SK-N-SH (cell line): ENCODE results near the gene SLC12A3. TPM values are rescaled to one million over a fixed set of nuclear protein-coding genes. Genes with fewer than 3 reads are reported as not detected.

Experiments used
- CTCF ChIA-PET: fragments of 300-600, 350-600 bp; formaldehyde crosslinking; extraction: SDS; loops from one replicate; lab custom pipeline; 2021; lab: Yijun Ruan, JAX
- POLR2A ChIA-PET: fragments of 350-600 bp; sonication (Branson Sonifier 250); formaldehyde crosslinking; extraction: SDS; loops from one replicate; lab custom pipeline; 2020; ENCODE audit warnings: antibody characterized with exemption, inconsistent platforms; lab: Yijun Ruan, JAX
- DNase-seq: peaks from one replicate; pipeline ENCODE4 v3.0.0; 2012
- H2AFZ ChIP-seq: fragments of 200-600 bp; sonication (generic); 2 replicates; pipeline ENCODE4 v1.8.1; 2016; ENCODE audit warnings: antibody characterized with exemption, mild to moderate bottlenecking, low read depth
- H3F3A ChIP-seq: fragments of 200-600 bp; sonication (generic); replicated peaks from 2 replicates; pipeline ENCODE3; 2016; ENCODE audit warnings: antibody characterized with exemption, mild to moderate bottlenecking; ENCODE audit not compliant: insufficient read depth
- H3K27ac ChIP-seq, 2 experiments: fragments of 200-500 bp in 1 of 2; fragments of 200-600 bp in 1 of 2; sonication (Bioruptor generic) in 1 of 2; sonication (generic), shearing (Covaris generic) in 1 of 2; 2 replicates each; pipeline versions ENCODE4 v1.5.1 to v1.6.1; 2014 to 2016; ENCODE audit warnings: low read depth in 2 of 2, inconsistent platforms in 1 of 2, low read length in 1 of 2, mild to moderate bottlenecking in 1 of 2, mixed read lengths in 1 of 2
- H3K27me3 ChIP-seq: fragments of 200-600 bp; sonication (generic), shearing (Covaris generic); 2 replicates; pipeline ENCODE4 v1.6.1; 2016; ENCODE audit warnings: mixed run types; ENCODE audit not compliant: insufficient read depth
- H3K36me3 ChIP-seq, 2 experiments: fragments of 200-500 bp in 1 of 2; fragments of 200-600 bp in 1 of 2; sonication (Bioruptor generic) in 1 of 2; sonication (generic) in 1 of 2; replicated peaks in 1 of 2; 2 replicates each; pipeline versions ENCODE3 to v1.5.1; 2014 to 2016; ENCODE audit warnings: low read length in 1 of 2, mild to moderate bottlenecking in 1 of 2; ENCODE audit not compliant: insufficient read depth in 2 of 2, control insufficient read depth in 1 of 2
- H3K4me1 ChIP-seq, 2 experiments: fragments of 200-500 bp in 1 of 2; fragments of 200-600 bp in 1 of 2; sonication (Bioruptor generic) in 1 of 2; sonication (generic), shearing (Covaris generic) in 1 of 2; 2 replicates each; pipeline versions ENCODE4 v1.5.1 to v1.6.1; 2014 to 2016; ENCODE audit warnings: low read depth in 1 of 2, low read length in 1 of 2, mixed run types in 1 of 2; ENCODE audit not compliant: insufficient read depth in 2 of 2, control insufficient read depth in 1 of 2
- H3K4me2 ChIP-seq: fragments of 200-600 bp; sonication (generic), shearing (Covaris generic); 2 replicates; pipeline ENCODE4 v1.6.1; 2017; ENCODE audit warnings: mixed run types
- H3K4me3 ChIP-seq, 2 experiments: fragments of 200-500 bp in 1 of 2; fragments of 200-600 bp in 1 of 2; sonication (Bioruptor generic) in 1 of 2; sonication (generic), shearing (Covaris generic) in 1 of 2; 2 replicates each; pipeline versions ENCODE4 v1.5.1 to v1.8.1; 2014 to 2016; ENCODE audit warnings: low read depth in 2 of 2, inconsistent platforms in 1 of 2, low read length in 1 of 2, mild to moderate bottlenecking in 1 of 2, mixed read lengths in 1 of 2, moderate library complexity in 1 of 2
- H3K79me2 ChIP-seq: fragments of 200-600 bp; sonication (generic); 2 replicates; pipeline ENCODE4 v1.8.1; 2017; ENCODE audit warnings: mild to moderate bottlenecking; ENCODE audit not compliant: insufficient read depth
- H3K9ac ChIP-seq: fragments of 200-600 bp; sonication (generic); 2 replicates; pipeline ENCODE4 v1.6.1; 2017; ENCODE audit warnings: mixed run types
- H3K9me2 ChIP-seq: fragments of 200-600 bp; sonication (generic); 2 replicates; pipeline ENCODE4 v1.6.1; 2017; ENCODE audit warnings: mixed run types
- H3K9me3 ChIP-seq: fragments of 200-600 bp; sonication (generic); 2 replicates; pipeline ENCODE4 v1.6.1; 2017; ENCODE audit warnings: mixed run types, mild to moderate bottlenecking, moderate library complexity
- H4K20me1 ChIP-seq: fragments of 200-600 bp; sonication (generic); 2 replicates; pipeline ENCODE4 v1.6.1; 2017; ENCODE audit warnings: mild to moderate bottlenecking, mixed run types; ENCODE audit not compliant: insufficient read depth
- ELF1 ChIP-seq: IDR thresholded peaks from 2 replicates; pipeline ENCODE4 v1.4.0; 2012
- EP300 ChIP-seq, 2 experiments: IDR thresholded peaks; 2 replicates each; pipeline versions ENCODE4 v1.4.0 to v1.6.1; 2012; ENCODE audit warnings: borderline replicate concordance in 1 of 2, low read depth in 1 of 2, low read length in 1 of 2
- EZH2phosphoT487 ChIP-seq: fragments of 200-600 bp; sonication (generic); IDR thresholded peaks from 2 replicates; pipeline ENCODE4 v1.6.1; 2017; ENCODE audit warnings: low read depth, mixed run types, mild to moderate bottlenecking, antibody characterized with exemption, moderate library complexity, borderline replicate concordance
- GATA2 ChIP-seq: sonication (generic); formaldehyde crosslinking; IDR thresholded peaks from 2 replicates; pipeline ENCODE4 v1.5.0; 2020; ENCODE audit warnings: mild to moderate bottlenecking, missing genetic modification reagents
- IRF3 ChIP-seq: fragments of 150-350 bp; IDR thresholded peaks from 2 replicates; pipeline ENCODE4 v1.6.1; 2016; ENCODE audit warnings: mild to moderate bottlenecking, low read depth, low read length
- MAX ChIP-seq: IDR thresholded peaks from 2 replicates; pipeline ENCODE4 v1.4.0; 2012; ENCODE audit warnings: low read depth
- MEF2A ChIP-seq: IDR thresholded peaks from 2 replicates; pipeline ENCODE4 v1.4.0; 2012; ENCODE audit warnings: low read depth, borderline replicate concordance
- MXI1 ChIP-seq: IDR thresholded peaks from 2 replicates; pipeline ENCODE4 v1.6.1; 2012; ENCODE audit warnings: mild to moderate bottlenecking, low read depth, low read length, improper control_type of control experiment
- PBX3 ChIP-seq: IDR thresholded peaks from 2 replicates; pipeline ENCODE4; 2012
- RAD21 ChIP-seq: IDR thresholded peaks from 2 replicates; pipeline ENCODE4 v1.6.1; 2012; ENCODE audit warnings: mild to moderate bottlenecking, low read length
- REST ChIP-seq: IDR thresholded peaks from 2 replicates; pipeline ENCODE4 v1.6.1; 2012; ENCODE audit warnings: mild to moderate bottlenecking, low read depth, low read length, moderate library complexity
- RFX5 ChIP-seq: IDR thresholded peaks from 2 replicates; pipeline ENCODE4 v1.6.1; 2012; ENCODE audit warnings: mild to moderate bottlenecking, improper control_type of control experiment, low read length
- RXRA ChIP-seq: IDR thresholded peaks from 2 replicates; pipeline ENCODE4 v1.4.0; 2012; ENCODE audit warnings: low read depth, mild to moderate bottlenecking, borderline replicate concordance
- SMC3 ChIP-seq: IDR thresholded peaks from 2 replicates; pipeline ENCODE4 v1.6.1; 2012; ENCODE audit warnings: low read depth, low read length, improper control_type of control experiment
- USF2 ChIP-seq: fragments of 150-350 bp; IDR thresholded peaks from 2 replicates; pipeline ENCODE4 v1.6.1; 2017; ENCODE audit warnings: antibody characterized with exemption, low read length, low read depth, borderline replicate concordance
- YY1 ChIP-seq: IDR thresholded peaks from 2 replicates; pipeline ENCODE4 v1.4.0; 2012; ENCODE audit warnings: low read depth, mild to moderate bottlenecking
- WGBS: methylation state at CpG from one replicate; pipeline ENCODE4 v1.1.6; 2017; ENCODE audit warnings: low lambda C conversion rate; 5-methylcytosine and 5-hydroxymethylcytosine counted together
- polyA plus RNA-seq, 3 experiments: library from polyadenylated mRNA; depleted of rRNA; stranded (reverse); fragments of >200 nt; gene quantifications; 2 replicates each; pipeline ENCODE4 v1.2.3, GENCODE V29; 2012

The SLC12A3 gene
- polyA plus RNA-seq, 1 of the 3 experiments (the other 2 are of a cell fraction): not detected

GRCh38 chr16:56950455-56950854 is 85.4 kb downstream of the SLC12A3 start:
- ChIA-PET POLR2A (interaction anchor here (0.7 to 1.0 kb wide), 2 partner anchors 19 to 20 kb away, joined by 3 to 4 read pairs; partner anchors contain the start of gene HERPUD1), CTCF (interaction anchor here (0.8 to 6.2 kb wide), 12 partner anchors 9 to 164 kb away, joined by 3 to 56 read pairs (median 6); partner anchors contain the start of genes CETP and SLC12A3)
- H3K79me2 ChIP-seq: no peaks in the 10 kb centered on the region

More at GRCh38 chr16:56950455-56950854, 85.4 kb downstream of the SLC12A3 start:
- no peak for DNase-seq
- H3K9me3 ChIP-seq: no peaks in the 10 kb centered on the region
- no peaks in the 10 kb centered on the region for H4K20me1 ChIP-seq
- H3K9me2 ChIP-seq: no peaks in the 10 kb centered on the region
- no peak overlapping the region for H3K9ac ChIP-seq
- no peak overlapping the region for H3K27ac ChIP-seq
- H3K36me3 ChIP-seq: peaks cover 1 to 5% of the 10 kb centered on the region in 2 experiments
- TF ChIP-seq EZH2phosphoT487 (no peak), SMC3 (no peak), MAX (no peak), RFX5 (no peak), RAD21 (no peak), YY1 (no peak), PBX3 (no peak), REST (no peak), GATA2 (CRISPR knock-in tag) (no peak), RXRA (no peak), ELF1 (no peak), MEF2A (no peak), IRF3 (no peak), USF2 (no peak), EP300 (IDR thresholded peaks at IDR 0.05; ENCODE audit: borderline replicate concordance in 1 of 2, low read depth in 1 of 2, low read length in 1 of 2) (no peak), MXI1 (no peak)
- TF ChIP-seq, all 33 proteins: peak for 0
- Histone ChIP-seq H3F3A (peaks cover 21% of the 10 kb centered on the region), H3K4me2 (no peak overlapping the region), H3K27me3 (no peaks in the 10 kb centered on the region), H3K4me1 (no peaks in the 10 kb centered on the region; a peak in 1 of 4 replicates), H3K4me3 (no peak overlapping the region), H2AFZ (no peak overlapping the region)
- WGBS: 87% methylated on average over 7 of the region's 7 CpGs
